MM.1S (cell line): ENCODE measurements around the gene SCN3B.

Experiments used
- DNase-seq: peaks from one replicate; pipeline ENCODE4 v3.0.0-alpha.2; 2015
- H2AFZ ChIP-seq: fragments of 300-600 bp; sonication (generic); 2 replicates; pipeline ENCODE4 v1.6.0; 2016; ENCODE audit warnings: antibody characterized with exemption, low read length
- H3F3A ChIP-seq: fragments of 300-600 bp; sonication (generic); 2 replicates; pipeline ENCODE4 v1.6.1; 2016; ENCODE audit warnings: mild to moderate bottlenecking, antibody characterized with exemption, low read length, moderate library complexity, mixed read lengths; ENCODE audit not compliant: insufficient read depth
- H3K27ac ChIP-seq: fragments of 300-600 bp; sonication (generic); 2 replicates; pipeline ENCODE4 v1.5.1; 2016; ENCODE audit warnings: mild to moderate bottlenecking, low read length
- H3K27me3 ChIP-seq: fragments of 300-600 bp; sonication (generic); replicated peaks from 2 replicates; pipeline ENCODE4 v1.6.0; 2016; ENCODE audit warnings: low read length; ENCODE audit not compliant: insufficient read depth
- H3K36me3 ChIP-seq: fragments of 300-600 bp; sonication (generic); replicated peaks from 2 replicates; pipeline ENCODE4 v1.6.1; 2016; ENCODE audit warnings: mild to moderate bottlenecking, low read length, mixed read lengths; ENCODE audit not compliant: insufficient read depth
- H3K4me1 ChIP-seq: fragments of 300-600 bp; sonication (generic); 2 replicates; pipeline ENCODE4 v1.6.1; 2016; ENCODE audit warnings: low read length, mixed read lengths
- H3K4me2 ChIP-seq: fragments of 300-600 bp; sonication (generic); 2 replicates; pipeline ENCODE4 v1.6.0; 2016; ENCODE audit warnings: low read depth, low read length
- H3K4me3 ChIP-seq: fragments of 300-600 bp; sonication (generic); 2 replicates; pipeline ENCODE4 v1.5.1; 2016; ENCODE audit warnings: low read length, mixed read lengths
- H3K79me2 ChIP-seq: fragments of 300-600 bp; sonication (generic); 2 replicates; pipeline ENCODE4 v1.6.1; 2016; ENCODE audit warnings: mixed run types, low read length, mixed read lengths
- H3K9ac ChIP-seq: fragments of 300-600 bp; sonication (generic); 2 replicates; pipeline ENCODE4 v1.6.1; 2016; ENCODE audit warnings: low read length, mixed read lengths
- H3K9me2 ChIP-seq: fragments of 300-600 bp; sonication (generic); replicated peaks from 2 replicates; pipeline ENCODE4 v1.6.1; 2016; ENCODE audit warnings: mild to moderate bottlenecking, low read length, mixed read lengths; ENCODE audit not compliant: insufficient read depth
- H3K9me3 ChIP-seq: fragments of 300-600 bp; sonication (generic); replicated peaks from 2 replicates; pipeline ENCODE4 v1.6.1; 2016; ENCODE audit warnings: mild to moderate bottlenecking, low read length, mixed read lengths; ENCODE audit not compliant: insufficient read depth
- H4K20me1 ChIP-seq: fragments of 300-600 bp; sonication (generic); 2 replicates; pipeline ENCODE4 v1.6.1; 2016; ENCODE audit warnings: mild to moderate bottlenecking, low read length, moderate library complexity, mixed read lengths; ENCODE audit not compliant: insufficient read depth
- EZH2 ChIP-seq: fragments of 300-600 bp; sonication (generic); optimal IDR thresholded peaks from 2 replicates; pipeline ENCODE3; 2017; ENCODE audit warnings: low read depth, mild to moderate bottlenecking, antibody characterized with exemption, low read length, mixed read lengths
- EZH2phosphoT487 ChIP-seq: fragments of 300-600 bp; sonication (generic); IDR thresholded peaks from 2 replicates; pipeline ENCODE4 v1.6.1; 2018; ENCODE audit warnings: antibody characterized with exemption, low read length
- TF ChIP-seq, protein P1 (sequence below): fragments of 300-600 bp; sonication (generic); IDR thresholded peaks from 2 replicates; pipeline ENCODE4 v1.5.1; 2016; ENCODE audit warnings: antibody characterized with exemption, low read length, mixed read lengths

SCN3B gene

GRCh38 chr11:123690485-123690884 is 36.1 kb upstream of the SCN3B start:
- no peak overlapping the region for H3K4me2 ChIP-seq
- no peak overlapping the region for H3K4me3 ChIP-seq
- H3K27ac ChIP-seq = no peak overlapping the region
- no peaks in the 10 kb centered on the region for H3K36me3 ChIP-seq
- peaks cover 4% of the 10 kb centered on the region; the same call in 1 of the 2 replicates for H3K4me1 ChIP-seq
- H3K79me2 ChIP-seq = no peaks in the 10 kb centered on the region
- no peak overlapping the region for H3K9ac ChIP-seq
- H4K20me1 ChIP-seq = no peaks in the 10 kb centered on the region
- no peaks in the 10 kb centered on the region for H3K27me3 ChIP-seq
- no peaks in the 10 kb centered on the region for H3K9me2 ChIP-seq
- DNase-seq = no peak
- H3F3A ChIP-seq = no peaks in the 10 kb centered on the region
- no peak overlapping the region for H2AFZ ChIP-seq
- H3K9me3 ChIP-seq = no peaks in the 10 kb centered on the region
- no peak for TF ChIP-seq EZH2
- no peak for TF ChIP-seq EZH2phosphoT487
- TF ChIP-seq, protein P1, sequence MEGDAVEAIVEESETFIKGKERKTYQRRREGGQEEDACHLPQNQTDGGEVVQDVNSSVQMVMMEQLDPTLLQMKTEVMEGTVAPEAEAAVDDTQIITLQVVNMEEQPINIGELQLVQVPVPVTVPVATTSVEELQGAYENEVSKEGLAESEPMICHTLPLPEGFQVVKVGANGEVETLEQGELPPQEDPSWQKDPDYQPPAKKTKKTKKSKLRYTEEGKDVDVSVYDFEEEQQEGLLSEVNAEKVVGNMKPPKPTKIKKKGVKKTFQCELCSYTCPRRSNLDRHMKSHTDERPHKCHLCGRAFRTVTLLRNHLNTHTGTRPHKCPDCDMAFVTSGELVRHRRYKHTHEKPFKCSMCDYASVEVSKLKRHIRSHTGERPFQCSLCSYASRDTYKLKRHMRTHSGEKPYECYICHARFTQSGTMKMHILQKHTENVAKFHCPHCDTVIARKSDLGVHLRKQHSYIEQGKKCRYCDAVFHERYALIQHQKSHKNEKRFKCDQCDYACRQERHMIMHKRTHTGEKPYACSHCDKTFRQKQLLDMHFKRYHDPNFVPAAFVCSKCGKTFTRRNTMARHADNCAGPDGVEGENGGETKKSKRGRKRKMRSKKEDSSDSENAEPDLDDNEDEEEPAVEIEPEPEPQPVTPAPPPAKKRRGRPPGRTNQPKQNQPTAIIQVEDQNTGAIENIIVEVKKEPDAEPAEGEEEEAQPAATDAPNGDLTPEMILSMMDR = no peak

DNA sequence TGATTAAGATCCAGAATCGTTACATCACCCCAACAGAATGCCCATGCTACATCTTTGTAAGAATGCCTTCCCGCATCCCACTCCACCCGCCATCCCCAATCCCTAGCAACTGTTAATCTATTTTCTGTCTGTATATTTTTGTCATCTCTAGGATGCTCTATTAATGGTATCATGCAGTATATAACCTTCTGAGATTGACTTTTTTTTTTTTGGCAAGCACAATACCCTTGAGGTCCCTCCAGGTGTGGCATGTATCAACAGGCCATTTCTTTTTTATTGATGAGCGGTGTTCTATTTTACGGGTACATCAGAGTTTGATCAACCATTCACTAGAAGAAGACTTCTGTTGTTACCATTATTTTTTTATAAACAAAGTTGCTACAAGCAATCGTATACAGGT is 30.2 kb upstream of the SCN3B start:
- H3K36me3 ChIP-seq = no peaks in the 10 kb centered on the region
- H3K79me2 ChIP-seq = no peaks in the 10 kb centered on the region

DNA sequence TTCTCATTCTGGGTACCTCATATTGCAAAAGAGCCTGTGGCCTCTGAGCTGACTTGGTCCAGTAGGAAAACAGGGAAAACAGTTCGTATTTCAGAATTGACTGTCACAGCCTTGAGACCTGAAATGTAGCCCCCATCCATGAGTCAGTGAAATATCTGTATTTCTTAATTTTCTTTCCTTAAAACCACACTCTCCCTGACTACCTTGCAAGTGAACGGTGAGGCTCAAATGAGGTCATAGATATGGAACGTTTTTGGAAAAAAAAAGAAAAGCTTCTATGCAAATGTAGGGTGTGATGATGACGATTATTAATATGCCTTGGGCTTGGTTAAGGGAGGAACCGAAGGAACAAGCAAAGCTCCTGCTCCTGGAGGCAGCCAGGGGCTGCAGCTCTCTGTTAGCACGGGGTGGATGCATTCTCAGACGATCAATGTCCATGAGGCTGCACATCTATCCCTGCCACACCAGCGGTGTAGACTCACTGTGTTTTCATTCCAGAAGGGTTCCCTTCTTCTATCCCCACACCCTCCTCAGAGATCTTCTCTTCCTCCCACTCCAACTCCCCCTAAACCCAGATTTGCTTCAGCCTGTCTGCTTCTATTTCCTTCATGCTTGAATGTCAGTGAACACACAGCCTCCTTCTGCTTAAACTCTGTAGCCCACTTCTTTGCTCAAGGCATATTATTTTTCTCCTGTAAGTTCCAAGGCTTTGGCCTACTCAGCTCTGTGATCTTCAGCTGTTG is 29.2 kb upstream of the SCN3B start:
- no peaks in the 10 kb centered on the region for H3K27me3 ChIP-seq
- TF ChIP-seq EZH2 (no peak), EZH2phosphoT487 (no peak)
- TF ChIP-seq, protein P1 = no peak
- no peak overlapping the region for H3K4me2 ChIP-seq
- H3F3A ChIP-seq = no peaks in the 10 kb centered on the region
- H3K79me2 ChIP-seq = no peaks in the 10 kb centered on the region
- no peaks in the 10 kb centered on the region for H3K36me3 ChIP-seq
- H2AFZ ChIP-seq = no peak overlapping the region
- H3K4me1 ChIP-seq = no peaks in the 10 kb centered on the region
- no peaks in the 10 kb centered on the region for H4K20me1 ChIP-seq
- no peak for DNase-seq
- no peak overlapping the region for H3K4me3 ChIP-seq
- H3K27ac ChIP-seq = no peak overlapping the region
- H3K9me3 ChIP-seq = no peaks in the 10 kb centered on the region
- H3K9me2 ChIP-seq = no peaks in the 10 kb centered on the region
- H3K9ac ChIP-seq = no peak overlapping the region

More for the DNA sequence above, 30.2 kb upstream of the SCN3B start:
- H4K20me1 ChIP-seq = no peaks in the 10 kb centered on the region
- H3F3A ChIP-seq = no peaks in the 10 kb centered on the region
- no peak overlapping the region for H3K4me3 ChIP-seq
- H3K27ac ChIP-seq = no peak overlapping the region
- no peaks in the 10 kb centered on the region for H3K27me3 ChIP-seq
- H3K4me1 ChIP-seq = no peaks in the 10 kb centered on the region
- H2AFZ ChIP-seq = no peak overlapping the region
- no peak overlapping the region for H3K4me2 ChIP-seq
- DNase-seq = no peak
- no peaks in the 10 kb centered on the region for H3K9me2 ChIP-seq
- H3K9ac ChIP-seq = no peak overlapping the region
- no peaks in the 10 kb centered on the region for H3K9me3 ChIP-seq
- TF ChIP-seq, protein P1 = no peak
- no peak for TF ChIP-seq EZH2
- TF ChIP-seq EZH2phosphoT487 = no peak
